Neural cell (in vitro differentiated cells): Measurements from ENCODE around the gene CTNNBL1. TPM values are rescaled to one million over a fixed set of nuclear protein-coding genes. Genes with fewer than 3 reads are reported as not detected.

Source experiments
- H2AFZ ChIP-seq: fragments of 200-600, 300-800 bp; sonication (generic), shearing (Covaris generic); 2 replicates; pipeline ENCODE4 v1.6.0; 2014; ENCODE audit warnings: low read depth, mild to moderate bottlenecking, antibody characterized with exemption, low read length, moderate library complexity
- H3F3A ChIP-seq: fragments of 200-600 bp; shearing (Covaris generic); 2 replicates; pipeline ENCODE4 v1.6.1; 2016; ENCODE audit warnings: mild to moderate bottlenecking, moderate library complexity, mixed read lengths, antibody characterized with exemption, low read length; ENCODE audit not compliant: insufficient read depth, poor library complexity, severe bottlenecking
- H3K27ac ChIP-seq: fragments of 200-600, 300-800 bp; sonication (generic), shearing (Covaris generic); 2 replicates; pipeline ENCODE4 v1.5.1; 2014; ENCODE audit warnings: mild to moderate bottlenecking, low read length, moderate library complexity
- H3K27me3 ChIP-seq: fragments of 300-800, 200-600 bp; sonication (generic), shearing (Covaris generic); 2 replicates; pipeline ENCODE4 v1.6.0; 2014; ENCODE audit warnings: mild to moderate bottlenecking, low read depth, low read length, moderate library complexity; ENCODE audit not compliant: insufficient read depth
- H3K36me3 ChIP-seq: fragments of 300-800, 200-600 bp; sonication (generic), shearing (Covaris generic); 2 replicates; pipeline ENCODE4 v1.5.1; 2014; ENCODE audit warnings: mild to moderate bottlenecking, antibody characterized with exemption, low read length, moderate library complexity; ENCODE audit not compliant: insufficient read depth
- H3K4me2 ChIP-seq: fragments of 300-800, 200-600 bp; sonication (generic), shearing (Covaris generic); 2 replicates; pipeline ENCODE4 v1.6.0; 2014; ENCODE audit warnings: mild to moderate bottlenecking, low read length
- H3K4me3 ChIP-seq: fragments of 300-800, 200-600 bp; sonication (generic), shearing (Covaris generic); 2 replicates; pipeline ENCODE4 v1.5.1; 2014; ENCODE audit warnings: mild to moderate bottlenecking, low read length, moderate library complexity
- H3K79me2 ChIP-seq: fragments of 200-600 bp; shearing (Covaris generic); replicated peaks from 2 replicates; pipeline ENCODE4 v1.6.0; 2014; ENCODE audit warnings: mild to moderate bottlenecking, low read length, moderate library complexity; ENCODE audit not compliant: insufficient read depth
- H3K9ac ChIP-seq: fragments of 300-800, 200-600 bp; sonication (generic), shearing (Covaris generic); 2 replicates; pipeline ENCODE4 v1.6.1; 2016; ENCODE audit warnings: mild to moderate bottlenecking, low read length, mixed read lengths
- H3K9me2 ChIP-seq: fragments of 200-600 bp; shearing (Covaris generic); 2 replicates; pipeline ENCODE4 v1.6.1; 2016; ENCODE audit warnings: mild to moderate bottlenecking, low read length, mixed read lengths; ENCODE audit not compliant: insufficient read depth
- H3K9me3 ChIP-seq: fragments of 200-600, 300-800 bp; sonication (generic), shearing (Covaris generic); 2 replicates; pipeline ENCODE4 v1.6.1; 2016; ENCODE audit warnings: mild to moderate bottlenecking, mixed run types, low read length, moderate library complexity, mixed read lengths
- H4K20me1 ChIP-seq: fragments of 200-600 bp; shearing (Covaris generic); 2 replicates; pipeline ENCODE4 v1.6.1; 2016; ENCODE audit warnings: mild to moderate bottlenecking, mixed run types; ENCODE audit not compliant: insufficient read depth
- CTCF ChIP-seq: fragments of 450-650 bp; IDR thresholded peaks from 2 replicates; pipeline ENCODE4 v1.5.1; 2014; ENCODE audit warnings: antibody characterized with exemption, mild to moderate bottlenecking, moderate library complexity; ENCODE audit not compliant: poor library complexity, severe bottlenecking
- EP300 ChIP-seq: fragments of 450-650 bp; conservative IDR thresholded peaks from 2 replicates; pipeline ENCODE4 v1.6.1; 2014; ENCODE audit warnings: antibody characterized with exemption, mild to moderate bottlenecking, moderate library complexity; ENCODE audit not compliant: poor library complexity, severe bottlenecking
- EZH2 ChIP-seq: fragments of 200-600, 300-800 bp; shearing (Covaris generic), sonication (generic); IDR thresholded peaks from 2 replicates; pipeline ENCODE4 v1.6.1; 2014; ENCODE audit warnings: antibody characterized with exemption, low read length, borderline replicate concordance, mild to moderate bottlenecking; ENCODE audit not compliant: insufficient read depth, poor library complexity, severe bottlenecking
- MXI1 ChIP-seq: fragments of 450-650 bp; conservative IDR thresholded peaks from 2 replicates; pipeline ENCODE4 v1.6.1; 2014; ENCODE audit warnings: antibody characterized with exemption, mild to moderate bottlenecking; ENCODE audit not compliant: poor library complexity, severe bottlenecking
- POLR2AphosphoS5 ChIP-seq: IDR thresholded peaks from 2 replicates; pipeline ENCODE4 v1.6.1; 2012
- RAD21 ChIP-seq: fragments of 450-650 bp; conservative IDR thresholded peaks from 2 replicates; pipeline ENCODE4 v1.6.1; 2014; ENCODE audit warnings: antibody characterized with exemption, mild to moderate bottlenecking, moderate library complexity
- REST ChIP-seq: IDR thresholded peaks from 2 replicates; pipeline ENCODE4 v1.6.1; 2012; ENCODE audit warnings: borderline replicate concordance
- SMC3 ChIP-seq: fragments of 450-650 bp; conservative IDR thresholded peaks from 2 replicates; pipeline ENCODE4 v1.6.1; 2014; ENCODE audit warnings: antibody characterized with exemption, mild to moderate bottlenecking, moderate library complexity; ENCODE audit not compliant: poor library complexity
- TAF1 ChIP-seq: IDR thresholded peaks from 2 replicates; pipeline ENCODE4 v1.6.1; 2012; ENCODE audit warnings: low read depth
- polyA plus RNA-seq: library from polyadenylated mRNA; depleted of rRNA; stranded (reverse); fragments of >200 nt; gene quantifications from 2 replicates; pipeline ENCODE4 v1.2.3, GENCODE V29; 2014

Gene CTNNBL1
- polyA plus RNA-seq, 1 donor from 2014 or later: 32.6 TPM

GRCh38 chr20:37863289-37863688 lies 169.5 kb downstream of the CTNNBL1 start:
- TF ChIP-seq EZH2: no peak
- TF ChIP-seq EP300: no peak
- TF ChIP-seq REST: no peak
- TF ChIP-seq POLR2AphosphoS5: no peak
- TF ChIP-seq RAD21: no peak
- no peak for TF ChIP-seq SMC3
- no peak for TF ChIP-seq CTCF
- TF ChIP-seq TAF1: no peak
- TF ChIP-seq MXI1: no peak
- Histone ChIP-seq H3K36me3 (no peaks in the 10 kb centered on the region), H3F3A (no peaks in the 10 kb centered on the region), H3K9ac (peak overlapping the region; percentile 28), H3K9me2 (no peaks in the 10 kb centered on the region), H2AFZ (no peak overlapping the region), H3K4me3 (no peak overlapping the region), H3K9me3 (no peaks in the 10 kb centered on the region), H3K27me3 (no peaks in the 10 kb centered on the region), H3K4me2 (no peak overlapping the region), H4K20me1 (no peaks in the 10 kb centered on the region), H3K79me2 (no peaks in the 10 kb centered on the region), H3K27ac (peak overlapping the region; percentile 91)

GRCh38 chr20:37864298-37864697 lies 170.5 kb downstream of the CTNNBL1 start:
- no peaks in the 10 kb centered on the region for H3K9me2 ChIP-seq
- TF ChIP-seq REST (peak; percentile 78), SMC3 (peak; percentile 29), TAF1 (no peak), POLR2AphosphoS5 (peak; percentile 37), EP300 (peak; percentile 70), RAD21 (no peak), EZH2 (no peak), MXI1 (no peak), CTCF (no peak)
- no peaks in the 10 kb centered on the region for H3K79me2 ChIP-seq
- peak overlapping the region; percentile 44 for H3K4me2 ChIP-seq
- no peaks in the 10 kb centered on the region for H3F3A ChIP-seq
- peak overlapping the region; percentile 19 for H2AFZ ChIP-seq
- H3K9me3 ChIP-seq: no peaks in the 10 kb centered on the region
- peak overlapping the region; percentile 64 for H3K9ac ChIP-seq
- peak overlapping the region; percentile 91 for H3K27ac ChIP-seq
- H3K36me3 ChIP-seq: no peaks in the 10 kb centered on the region
- peak overlapping the region; percentile 48 for H3K4me3 ChIP-seq
- no peaks in the 10 kb centered on the region for H4K20me1 ChIP-seq
- H3K27me3 ChIP-seq: no peaks in the 10 kb centered on the region
